Stomach smooth muscle (tissue), 2 donors: ENCODE data around the gene PGM5.
"Not testable (repeated sequence)": the region's sequence is repeated elsewhere in the genome, so short reads cannot be mapped to it uniquely, and the experiment has no call there.

Source experiments
- H3K27ac ChIP-seq: one replicate; pipeline ENCODE4 v1.7.0; 2013; ENCODE audit warnings: mild to moderate bottlenecking, low read length, inconsistent platforms
- H3K27me3 ChIP-seq, 2 donors: one replicate each; pipeline ENCODE4 v1.7.0; 2013; ENCODE audit warnings: low read length in 2 of 2; ENCODE audit not compliant: insufficient read depth in 2 of 2, control insufficient read depth in 1 of 2
- H3K36me3 ChIP-seq, 2 donors: one replicate each; pipeline ENCODE4 v1.7.0; 2013; ENCODE audit warnings: low read length in 2 of 2; ENCODE audit not compliant: control insufficient read depth in 2 of 2, insufficient read depth in 2 of 2
- H3K4me1 ChIP-seq: one replicate; pipeline ENCODE4 v1.7.0; 2013; ENCODE audit warnings: low read length; ENCODE audit not compliant: control insufficient read depth, insufficient read depth
- H3K4me3 ChIP-seq, 2 donors: one replicate each; pipeline ENCODE4 v1.7.0; 2013; ENCODE audit warnings: low read length in 2 of 2
- H3K9ac ChIP-seq, 2 donors: one replicate each; pipeline ENCODE4 v1.7.0; 2013; ENCODE audit warnings: low read length in 2 of 2, mild to moderate bottlenecking in 1 of 2
- H3K9me3 ChIP-seq, 2 donors: one replicate each; pipeline ENCODE4 v1.7.0; 2013; ENCODE audit warnings: low read length in 2 of 2; ENCODE audit not compliant: control insufficient read depth in 2 of 2
- donor health status: healthy.
- donor health status: Pancreatic carcinoma.

The PGM5 gene

DNA sequence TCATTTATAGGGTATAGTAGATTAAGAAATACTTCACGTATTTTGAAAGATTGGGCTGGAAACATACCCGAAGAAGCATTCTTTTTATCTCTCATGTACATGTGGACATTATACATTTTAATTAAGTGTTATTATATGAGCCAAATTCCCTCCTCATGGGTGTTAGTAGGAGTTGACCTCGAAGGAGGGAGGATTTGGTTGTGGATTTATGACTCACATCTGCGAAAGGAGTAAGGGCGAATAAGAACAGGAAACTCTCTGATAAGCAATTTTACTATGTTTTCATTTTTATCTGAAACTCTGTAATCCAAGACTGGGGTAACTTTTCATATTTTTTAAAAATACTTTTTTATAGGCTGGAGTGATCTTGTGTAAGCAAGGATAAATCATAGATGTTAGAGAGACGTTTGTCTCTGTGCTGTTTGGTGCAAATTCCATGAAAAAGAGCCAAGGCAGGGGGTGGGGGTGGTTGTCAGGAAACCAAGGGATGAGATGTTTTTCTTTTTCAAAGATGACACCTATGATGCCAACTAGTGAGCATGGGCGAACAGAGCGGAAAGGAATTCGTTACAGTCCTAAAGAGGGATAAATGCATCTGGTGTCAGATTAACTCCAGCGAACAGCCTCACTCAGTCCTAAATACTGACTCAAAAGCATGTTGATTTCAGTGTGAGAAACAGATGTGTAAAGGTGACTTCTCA lies 19.6 kb upstream of the PGM5 start:
- not testable (repeated sequence) for H3K27me3 ChIP-seq

DNA sequence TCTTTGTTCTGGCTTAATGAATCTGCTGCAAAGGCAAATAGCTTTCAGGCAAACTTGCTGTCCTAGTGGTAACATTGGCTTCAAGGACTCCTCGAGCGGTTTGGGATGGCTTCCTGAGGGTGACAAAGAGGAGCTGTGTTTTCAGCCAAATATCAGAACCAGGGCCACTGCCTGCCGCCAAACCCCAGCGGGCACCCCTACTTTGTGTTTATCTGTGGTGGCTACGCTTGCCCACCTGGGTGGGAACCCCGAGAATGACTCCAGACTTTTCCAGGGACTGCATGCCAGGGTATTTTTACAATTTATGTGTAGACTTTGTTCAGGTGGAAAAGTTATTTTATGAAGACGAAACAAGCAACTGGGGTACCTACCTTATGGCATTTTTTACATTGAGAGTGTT lies 18.4 kb upstream of the PGM5 start:
- not testable (repeated sequence) for H3K36me3 ChIP-seq, H3K9ac ChIP-seq, H3K27me3 ChIP-seq, H3K9me3 ChIP-seq, H3K4me1 ChIP-seq, H3K27ac ChIP-seq, H3K4me3 ChIP-seq

More for the DNA sequence above, 19.6 kb upstream of the PGM5 start:
- not testable (repeated sequence) for H3K36me3 ChIP-seq, H3K4me3 ChIP-seq, H3K9ac ChIP-seq, H3K27ac ChIP-seq, H3K9me3 ChIP-seq, H3K4me1 ChIP-seq

DNA sequence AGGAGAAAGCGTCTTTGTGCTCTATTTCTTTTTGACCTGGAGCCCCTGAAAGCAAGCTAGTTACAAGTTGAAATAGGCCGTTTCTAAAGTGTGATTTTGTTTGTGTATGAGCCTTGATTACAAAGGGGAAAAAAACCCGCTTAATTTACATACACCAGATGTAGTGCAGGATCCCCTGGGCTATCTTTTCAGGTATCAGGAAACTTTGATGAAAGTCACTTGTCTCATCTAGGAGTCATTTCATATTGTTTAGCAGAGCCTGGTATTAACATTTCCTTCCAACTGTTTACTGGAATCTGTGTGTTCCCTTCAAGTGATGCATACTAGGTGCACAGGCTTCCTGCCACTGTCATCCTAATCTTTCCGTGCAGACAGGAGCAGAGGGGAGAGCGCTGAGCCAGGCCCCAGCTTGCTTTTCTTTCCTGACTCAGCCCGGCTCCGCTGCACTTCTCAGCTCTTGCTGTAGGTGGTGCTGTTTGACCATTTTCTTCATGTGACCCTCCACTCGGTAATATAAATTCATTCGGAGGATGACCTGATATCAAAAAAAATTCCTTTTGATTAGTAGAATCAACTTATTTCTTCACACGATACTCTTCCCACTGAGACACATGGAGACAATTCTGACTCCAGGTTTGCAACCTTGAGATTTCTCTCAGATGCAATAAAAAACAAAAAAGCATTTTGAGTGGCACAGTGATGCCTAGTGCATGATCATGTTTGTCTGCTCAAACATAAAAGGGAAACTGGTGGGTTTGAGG lies 14.0 kb upstream of the PGM5 start:
- not testable (repeated sequence) for H3K36me3 ChIP-seq, H3K9ac ChIP-seq, H3K9me3 ChIP-seq, H3K27me3 ChIP-seq, H3K4me1 ChIP-seq, H3K4me3 ChIP-seq, H3K27ac ChIP-seq

DNA sequence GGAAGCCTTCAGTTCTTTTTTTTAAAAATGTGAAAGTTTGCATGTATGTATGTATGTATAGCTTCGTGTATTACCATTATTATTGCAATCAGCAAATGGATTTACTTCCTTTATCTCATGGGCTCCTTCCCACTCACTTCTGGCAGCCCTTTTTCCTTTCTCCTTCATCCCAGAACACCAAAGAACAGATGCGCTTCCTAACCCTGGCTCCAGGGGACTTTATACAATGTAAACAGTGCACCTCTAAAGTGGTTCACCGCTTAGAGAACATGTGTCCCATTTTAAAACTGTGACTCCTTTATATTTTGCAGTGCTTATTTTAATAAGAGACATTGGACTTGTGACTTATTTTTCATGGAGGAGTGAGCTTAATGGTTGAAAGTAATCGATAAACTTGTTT lies 13.2 kb upstream of the PGM5 start:
- H3K27me3 ChIP-seq, H3K4me1 ChIP-seq, H3K9ac ChIP-seq, H3K9me3 ChIP-seq, H3K36me3 ChIP-seq, H3K4me3 ChIP-seq, H3K27ac ChIP-seq: not testable (repeated sequence)

DNA sequence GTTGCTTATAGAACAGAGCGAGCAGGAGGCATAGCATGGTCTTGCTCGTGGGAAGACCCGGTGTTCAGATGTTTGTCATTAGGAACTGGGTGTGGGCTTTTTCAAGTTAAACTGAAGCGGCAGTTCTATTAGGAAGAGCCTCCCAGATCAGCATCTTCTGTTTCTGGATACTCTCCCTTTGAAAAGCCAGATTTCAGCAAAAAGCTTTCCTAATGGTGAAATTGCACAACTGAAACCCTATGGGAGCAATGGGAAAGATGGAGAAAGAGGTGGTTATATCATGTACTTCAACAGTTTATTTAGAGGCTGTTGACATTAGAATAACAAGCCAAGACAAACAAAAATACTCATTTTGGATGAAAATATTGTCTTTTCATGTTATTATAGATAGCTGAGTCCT lies 12.4 kb upstream of the PGM5 start:
- H3K9me3 ChIP-seq, H3K36me3 ChIP-seq, H3K4me1 ChIP-seq, H3K27ac ChIP-seq, H3K9ac ChIP-seq, H3K4me3 ChIP-seq, H3K27me3 ChIP-seq: not testable (repeated sequence)

DNA sequence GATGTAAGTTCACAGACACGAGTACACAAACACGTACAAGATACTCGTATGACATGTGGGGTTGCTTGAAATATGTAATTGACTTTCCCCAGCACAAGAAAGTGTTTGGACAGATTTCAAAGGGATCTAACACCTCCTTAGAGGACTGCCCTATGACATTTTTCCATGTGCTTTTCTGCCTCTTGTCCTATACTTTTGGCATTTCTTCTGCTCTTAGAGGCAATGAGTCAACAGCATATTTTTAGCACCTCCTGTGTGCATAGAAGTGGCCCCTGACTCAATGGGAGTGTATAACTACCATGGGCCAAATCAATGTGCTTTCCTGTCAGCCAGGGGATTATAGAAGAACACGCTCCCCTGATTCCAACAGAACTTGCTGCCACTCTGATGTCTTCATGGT lies 4.7 kb upstream of the PGM5 start:
- not testable (repeated sequence) for H3K27ac ChIP-seq, H3K4me1 ChIP-seq, H3K9ac ChIP-seq, H3K4me3 ChIP-seq, H3K9me3 ChIP-seq, H3K27me3 ChIP-seq, H3K36me3 ChIP-seq

DNA sequence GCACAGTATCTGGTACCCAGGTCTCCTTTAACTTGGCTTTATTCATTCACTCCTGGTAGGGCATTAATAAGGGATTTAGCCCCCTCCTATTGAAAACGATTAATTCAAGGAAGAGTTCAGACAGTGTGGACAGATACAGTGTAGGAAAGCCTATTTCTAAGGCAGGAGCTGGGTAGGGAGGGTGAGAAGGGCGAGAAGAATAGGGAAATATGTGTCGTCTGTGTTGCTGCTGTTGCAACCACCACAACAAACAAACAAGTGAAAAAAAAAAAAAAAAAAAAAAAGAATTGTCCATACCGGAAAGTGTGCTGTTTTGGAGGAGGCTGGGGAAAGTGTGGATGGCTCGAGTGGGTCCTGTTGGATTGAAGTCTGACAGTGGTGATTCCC lies 425 bp upstream of the PGM5 start:
- H3K4me3 ChIP-seq = peak overlapping the region; percentile 11 to 75

DNA sequence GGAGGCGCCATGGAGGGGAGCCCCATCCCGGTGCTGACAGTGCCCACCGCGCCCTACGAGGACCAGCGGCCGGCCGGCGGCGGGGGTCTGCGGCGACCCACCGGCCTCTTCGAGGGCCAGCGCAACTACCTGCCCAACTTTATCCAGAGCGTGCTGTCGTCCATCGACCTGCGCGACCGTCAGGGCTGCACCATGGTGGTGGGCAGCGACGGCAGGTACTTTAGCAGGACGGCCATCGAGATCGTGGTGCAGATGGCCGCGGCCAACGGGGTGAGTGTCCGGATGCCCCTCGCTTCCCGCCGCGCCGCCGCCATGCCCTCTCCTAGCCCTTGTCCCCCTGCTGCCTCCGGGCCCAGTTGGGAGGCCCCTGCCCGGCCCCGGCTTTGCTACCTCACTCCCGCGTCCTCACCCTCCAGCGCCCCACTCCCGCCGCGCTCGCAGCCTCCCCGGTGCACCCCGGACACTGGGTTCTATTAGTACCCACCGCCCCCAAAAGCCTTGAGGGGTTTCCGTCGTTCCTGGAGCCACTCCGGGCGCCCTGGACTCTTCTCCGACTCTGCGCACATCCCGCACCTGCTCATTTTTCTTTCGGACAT lies 806 bp downstream of the PGM5 start:
- Histone ChIP-seq H3K9ac (peak overlapping the region; percentile 47 to 57), H3K27ac (peak overlapping the region; percentile 85), H3K4me3 (peak overlapping the region; percentile 65 to 75)
- not testable (repeated sequence) for H3K27me3 ChIP-seq, H3K4me1 ChIP-seq, H3K36me3 ChIP-seq, H3K9me3 ChIP-seq

More for the DNA sequence above, 425 bp upstream of the PGM5 start:
- H3K36me3 ChIP-seq, H3K4me1 ChIP-seq, H3K27me3 ChIP-seq, H3K9me3 ChIP-seq: not testable (repeated sequence)
- H3K27ac ChIP-seq = peak overlapping the region; percentile 85
- peak overlapping the region; percentile 22 to 57 for H3K9ac ChIP-seq

DNA sequence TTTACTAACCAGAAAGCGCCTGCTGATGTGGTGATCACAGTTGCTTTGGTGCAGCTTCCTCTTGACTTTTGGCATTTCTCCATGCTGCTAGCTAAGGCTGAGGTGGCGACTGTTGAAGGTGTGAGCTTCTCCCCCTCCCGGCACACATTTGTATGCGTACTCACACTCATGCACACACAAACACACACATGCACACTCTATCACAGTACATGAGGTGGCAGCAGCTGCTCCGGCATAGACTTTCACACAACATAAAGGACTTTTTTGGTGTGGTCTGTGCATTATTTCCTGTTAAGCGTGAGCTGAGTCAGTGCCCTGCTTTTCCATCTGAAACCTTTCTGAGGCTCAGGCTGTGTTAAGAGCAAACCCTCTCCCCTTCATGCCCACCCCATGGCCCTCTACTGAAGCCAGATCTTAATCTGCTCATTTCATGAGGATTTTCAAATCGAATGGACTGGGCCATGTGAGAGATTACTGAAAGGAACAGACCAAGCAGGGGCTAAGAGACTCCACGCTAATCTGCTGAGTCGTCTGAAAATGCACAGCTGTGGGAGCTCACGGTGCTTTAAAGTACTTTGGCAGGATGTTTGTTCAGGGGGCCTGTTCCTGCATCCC lies 10.6 kb downstream of the PGM5 start:
- Histone ChIP-seq H3K4me3 (peak overlapping the region in 1 of 2 donors; percentile 52), H3K27ac (peak overlapping the region; percentile 18)
- not testable (repeated sequence) for H3K9ac ChIP-seq, H3K9me3 ChIP-seq, H3K4me1 ChIP-seq, H3K36me3 ChIP-seq, H3K27me3 ChIP-seq

DNA sequence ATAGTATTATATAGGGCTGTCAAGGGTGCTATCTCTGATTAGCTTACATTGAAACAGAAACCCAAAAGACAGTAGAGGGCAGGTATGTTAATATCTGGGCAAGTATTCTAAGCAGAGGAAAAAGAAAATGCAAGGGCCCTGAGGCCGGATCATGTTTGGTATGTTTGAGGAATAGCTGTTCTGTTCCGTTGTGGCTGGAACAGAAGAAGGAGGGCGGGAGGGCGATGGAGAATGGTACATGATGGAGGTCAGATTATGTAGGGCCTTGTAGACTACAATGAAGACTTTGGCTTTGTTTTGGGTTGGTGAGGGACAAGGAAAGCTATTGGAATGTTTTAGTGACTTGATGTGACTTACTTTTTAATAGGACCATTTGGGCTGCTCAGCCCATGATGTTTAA lies 19.4 kb downstream of the PGM5 start:
- not testable (repeated sequence) for H3K9me3 ChIP-seq, H3K36me3 ChIP-seq, H3K4me3 ChIP-seq, H3K4me1 ChIP-seq, H3K27ac ChIP-seq, H3K9ac ChIP-seq, H3K27me3 ChIP-seq

DNA sequence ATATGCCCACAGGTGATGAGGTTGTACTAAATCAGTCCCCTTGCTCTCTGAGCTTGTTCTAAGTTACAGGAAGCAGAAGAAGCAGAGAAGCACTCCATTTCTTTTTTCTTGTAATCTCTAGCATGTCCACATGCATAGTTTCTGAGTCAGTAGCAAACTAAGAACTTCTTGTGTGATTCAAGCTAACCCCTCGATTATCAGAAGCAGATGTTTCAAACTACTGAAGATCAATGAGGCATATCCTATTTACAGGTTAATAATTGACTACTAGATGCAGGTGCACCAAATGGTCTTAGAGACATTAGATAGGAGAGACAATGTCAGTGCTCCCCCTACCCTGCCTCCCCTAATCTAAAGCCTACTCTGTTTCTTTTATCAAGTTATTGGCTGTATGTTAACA lies 21.3 kb downstream of the PGM5 start:
- not testable (repeated sequence) for H3K36me3 ChIP-seq, H3K9me3 ChIP-seq, H3K27me3 ChIP-seq, H3K4me3 ChIP-seq, H3K4me1 ChIP-seq, H3K9ac ChIP-seq, H3K27ac ChIP-seq
